K562 (cell line): ENCODE data around the gene SLC1A2. TPM values are rescaled to one million over a fixed set of nuclear protein-coding genes. Genes with fewer than 3 reads are reported as not detected.

ENCODE experiments used
- CBX1 ChIP-seq: sonication (generic); IDR thresholded peaks from 2 replicates; pipeline ENCODE4 v1.6.1; 2016; ENCODE audit warnings: antibody characterized with exemption, low read depth, mild to moderate bottlenecking
- CTBP1 ChIP-seq: fragments of 450-650 bp; IDR thresholded peaks from 2 replicates; pipeline ENCODE4 v1.6.1; 2016; ENCODE audit warnings: borderline replicate concordance
- DACH1 ChIP-seq: fragments of 450-650 bp; IDR thresholded peaks from 2 replicates; pipeline ENCODE4 v1.6.1; 2018; ENCODE audit not compliant: partially characterized antibody
- HDAC3 ChIP-seq: fragments of 450-650 bp; IDR thresholded peaks from 2 replicates; pipeline ENCODE4 v1.6.1; 2018; ENCODE audit warnings: borderline replicate concordance, mild to moderate bottlenecking, moderate library complexity; ENCODE audit not compliant: partially characterized antibody
- SRF ChIP-seq, 2 experiments: fragments of 250-450, 450-650 bp in 1 of 2; sonication (Bioruptor Pico) in 1 of 2; sonication (generic) in 1 of 2; formaldehyde crosslinking; IDR thresholded peaks; 2 replicates each; pipeline versions ENCODE4 v1.5.0 to v1.5.1; 2020 to 2022; ENCODE audit warnings: mild to moderate bottlenecking in 1 of 2, missing genetic modification reagents in 1 of 2
- ZNF766 ChIP-seq: fragments of 200-800 bp; sonication (Bioruptor generic); conservative IDR thresholded peaks from 2 replicates; pipeline ENCODE4 v1.6.1; 2016; ENCODE audit warnings: missing genetic modification characterization, missing compliant biosample characterization
- polyA plus RNA-seq, 8 experiments: library from polyadenylated mRNA; depleted of rRNA in 4 of 8; stranded (reverse) in 5 of 8; unstranded in 3 of 8; fragments of >200 nt; fragmentation: Nextera tagmentation in 2 of 8; fragmentation: Illumina TruSeq in 1 of 8; extraction: Ambion mirVana in 2 of 8; extraction: Trizol in 1 of 8; gene quantifications; 2 replicates each; pipeline versions ENCODE4 v1.2.1 to v1.2.3, GENCODE V29; 2011 to 2014; ENCODE audit warnings: inconsistent platforms in 1 of 8, missing spikeins in 1 of 8
- total RNA-seq, 7 experiments: library from RNA; depleted of rRNA in 6 of 7; stranded (reverse); fragments of >200 nt in 6 of 7; fragmentation: Illumina TruSeq in 2 of 7; extraction: Trizol in 2 of 7; gene quantifications; 2 replicates each; pipeline versions ENCODE4 v1.2.1 to v1.2.3, GENCODE V29; 2011 to 2021; ENCODE audit warnings: low replicate concordance in 1 of 7
- TF ChIP-seq, protein P1 (sequence below): fragments of 250-450 bp; sonication (Bioruptor Pico); IDR thresholded peaks from 2 replicates; pipeline ENCODE4 v1.5.0; 2020; ENCODE audit warnings: mild to moderate bottlenecking
- TF ChIP-seq, protein P2 (sequence below): fragments of 250-450 bp; sonication (Bioruptor Pico); IDR thresholded peaks from 2 replicates; pipeline ENCODE4 v1.9.0; 2021; ENCODE audit warnings: mild to moderate bottlenecking
- TF ChIP-seq, protein P3 (sequence below): fragments of 450-650 bp; formaldehyde crosslinking; IDR thresholded peaks from 2 replicates; pipeline ENCODE4 v1.4.0; 2020; ENCODE audit warnings: mild to moderate bottlenecking, moderate library complexity
- TF ChIP-seq, protein P4 (sequence below), 3 experiments: IDR thresholded peaks in 2 of 3; conservative IDR thresholded peaks in 1 of 3; 2 replicates each; pipeline ENCODE4 v1.5.1; 2011 to 2012; ENCODE audit warnings: low read length in 3 of 3, mild to moderate bottlenecking in 3 of 3, control low read depth in 2 of 3, improper control_type of control experiment in 1 of 3, inconsistent platforms in 1 of 3, low read depth in 1 of 3, mixed read lengths in 1 of 3, moderate library complexity in 1 of 3; ENCODE audit not compliant: insufficient read depth in 2 of 3
- TF ChIP-seq, protein P5 (sequence below), 2 experiments: fragments of 450-650 bp; formaldehyde crosslinking in 1 of 2; IDR thresholded peaks; 2 replicates each; pipeline versions ENCODE4 v1.4.0 to v1.6.1; 2014 to 2020; ENCODE audit warnings: mild to moderate bottlenecking in 2 of 2, borderline replicate concordance in 1 of 2, low read depth in 1 of 2

Gene SLC1A2
- total and polyA plus RNA-seq, 9 of the 15 experiments (the other 6 are each of a cell fraction or from before 2014, with no cell fraction given): 0.03 to 0.07 (median 0.04) TPM; not detected in 5

- TF ChIP-seq, protein P1, sequence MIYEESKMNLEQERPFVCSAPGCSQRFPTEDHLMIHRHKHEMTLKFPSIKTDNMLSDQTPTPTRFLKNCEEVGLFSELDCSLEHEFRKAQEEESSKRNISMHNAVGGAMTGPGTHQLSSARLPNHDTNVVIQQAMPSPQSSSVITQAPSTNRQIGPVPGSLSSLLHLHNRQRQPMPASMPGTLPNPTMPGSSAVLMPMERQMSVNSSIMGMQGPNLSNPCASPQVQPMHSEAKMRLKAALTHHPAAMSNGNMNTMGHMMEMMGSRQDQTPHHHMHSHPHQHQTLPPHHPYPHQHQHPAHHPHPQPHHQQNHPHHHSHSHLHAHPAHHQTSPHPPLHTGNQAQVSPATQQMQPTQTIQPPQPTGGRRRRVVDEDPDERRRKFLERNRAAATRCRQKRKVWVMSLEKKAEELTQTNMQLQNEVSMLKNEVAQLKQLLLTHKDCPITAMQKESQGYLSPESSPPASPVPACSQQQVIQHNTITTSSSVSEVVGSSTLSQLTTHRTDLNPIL: no peak
- no peak for TF ChIP-seq HDAC3
- TF ChIP-seq, protein P2, sequence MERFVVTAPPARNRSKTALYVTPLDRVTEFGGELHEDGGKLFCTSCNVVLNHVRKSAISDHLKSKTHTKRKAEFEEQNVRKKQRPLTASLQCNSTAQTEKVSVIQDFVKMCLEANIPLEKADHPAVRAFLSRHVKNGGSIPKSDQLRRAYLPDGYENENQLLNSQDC: no peak
- TF ChIP-seq, protein P3, sequence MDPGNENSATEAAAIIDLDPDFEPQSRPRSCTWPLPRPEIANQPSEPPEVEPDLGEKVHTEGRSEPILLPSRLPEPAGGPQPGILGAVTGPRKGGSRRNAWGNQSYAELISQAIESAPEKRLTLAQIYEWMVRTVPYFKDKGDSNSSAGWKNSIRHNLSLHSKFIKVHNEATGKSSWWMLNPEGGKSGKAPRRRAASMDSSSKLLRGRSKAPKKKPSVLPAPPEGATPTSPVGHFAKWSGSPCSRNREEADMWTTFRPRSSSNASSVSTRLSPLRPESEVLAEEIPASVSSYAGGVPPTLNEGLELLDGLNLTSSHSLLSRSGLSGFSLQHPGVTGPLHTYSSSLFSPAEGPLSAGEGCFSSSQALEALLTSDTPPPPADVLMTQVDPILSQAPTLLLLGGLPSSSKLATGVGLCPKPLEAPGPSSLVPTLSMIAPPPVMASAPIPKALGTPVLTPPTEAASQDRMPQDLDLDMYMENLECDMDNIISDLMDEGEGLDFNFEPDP (CRISPR knock-in tag): no peak
- TF ChIP-seq, protein P4, sequence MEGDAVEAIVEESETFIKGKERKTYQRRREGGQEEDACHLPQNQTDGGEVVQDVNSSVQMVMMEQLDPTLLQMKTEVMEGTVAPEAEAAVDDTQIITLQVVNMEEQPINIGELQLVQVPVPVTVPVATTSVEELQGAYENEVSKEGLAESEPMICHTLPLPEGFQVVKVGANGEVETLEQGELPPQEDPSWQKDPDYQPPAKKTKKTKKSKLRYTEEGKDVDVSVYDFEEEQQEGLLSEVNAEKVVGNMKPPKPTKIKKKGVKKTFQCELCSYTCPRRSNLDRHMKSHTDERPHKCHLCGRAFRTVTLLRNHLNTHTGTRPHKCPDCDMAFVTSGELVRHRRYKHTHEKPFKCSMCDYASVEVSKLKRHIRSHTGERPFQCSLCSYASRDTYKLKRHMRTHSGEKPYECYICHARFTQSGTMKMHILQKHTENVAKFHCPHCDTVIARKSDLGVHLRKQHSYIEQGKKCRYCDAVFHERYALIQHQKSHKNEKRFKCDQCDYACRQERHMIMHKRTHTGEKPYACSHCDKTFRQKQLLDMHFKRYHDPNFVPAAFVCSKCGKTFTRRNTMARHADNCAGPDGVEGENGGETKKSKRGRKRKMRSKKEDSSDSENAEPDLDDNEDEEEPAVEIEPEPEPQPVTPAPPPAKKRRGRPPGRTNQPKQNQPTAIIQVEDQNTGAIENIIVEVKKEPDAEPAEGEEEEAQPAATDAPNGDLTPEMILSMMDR (IDR thresholded peaks at IDR 0.05 in 2 of 3, conservative IDR thresholded peaks at IDR 0.05 in 1 of 3; ENCODE audit: insufficient read depth in 2 of 3, low read depth in 1 of 3, low read length in 3 of 3): peak; percentile 50 to 64 (median 62)
- no peak for TF ChIP-seq ZNF766 (CRISPR knock-in tag)
- no peak for TF ChIP-seq SRF (CRISPR knock-in tag; IDR thresholded peaks at IDR 0.05)
- TF ChIP-seq, protein P5, sequence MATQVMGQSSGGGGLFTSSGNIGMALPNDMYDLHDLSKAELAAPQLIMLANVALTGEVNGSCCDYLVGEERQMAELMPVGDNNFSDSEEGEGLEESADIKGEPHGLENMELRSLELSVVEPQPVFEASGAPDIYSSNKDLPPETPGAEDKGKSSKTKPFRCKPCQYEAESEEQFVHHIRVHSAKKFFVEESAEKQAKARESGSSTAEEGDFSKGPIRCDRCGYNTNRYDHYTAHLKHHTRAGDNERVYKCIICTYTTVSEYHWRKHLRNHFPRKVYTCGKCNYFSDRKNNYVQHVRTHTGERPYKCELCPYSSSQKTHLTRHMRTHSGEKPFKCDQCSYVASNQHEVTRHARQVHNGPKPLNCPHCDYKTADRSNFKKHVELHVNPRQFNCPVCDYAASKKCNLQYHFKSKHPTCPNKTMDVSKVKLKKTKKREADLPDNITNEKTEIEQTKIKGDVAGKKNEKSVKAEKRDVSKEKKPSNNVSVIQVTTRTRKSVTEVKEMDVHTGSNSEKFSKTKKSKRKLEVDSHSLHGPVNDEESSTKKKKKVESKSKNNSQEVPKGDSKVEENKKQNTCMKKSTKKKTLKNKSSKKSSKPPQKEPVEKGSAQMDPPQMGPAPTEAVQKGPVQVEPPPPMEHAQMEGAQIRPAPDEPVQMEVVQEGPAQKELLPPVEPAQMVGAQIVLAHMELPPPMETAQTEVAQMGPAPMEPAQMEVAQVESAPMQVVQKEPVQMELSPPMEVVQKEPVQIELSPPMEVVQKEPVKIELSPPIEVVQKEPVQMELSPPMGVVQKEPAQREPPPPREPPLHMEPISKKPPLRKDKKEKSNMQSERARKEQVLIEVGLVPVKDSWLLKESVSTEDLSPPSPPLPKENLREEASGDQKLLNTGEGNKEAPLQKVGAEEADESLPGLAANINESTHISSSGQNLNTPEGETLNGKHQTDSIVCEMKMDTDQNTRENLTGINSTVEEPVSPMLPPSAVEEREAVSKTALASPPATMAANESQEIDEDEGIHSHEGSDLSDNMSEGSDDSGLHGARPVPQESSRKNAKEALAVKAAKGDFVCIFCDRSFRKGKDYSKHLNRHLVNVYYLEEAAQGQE (IDR thresholded peaks at IDR 0.05; ENCODE audit: borderline replicate concordance): peak; percentile 19; the same call in 1 of the 2 replicates
- TF ChIP-seq, protein P5 (CRISPR knock-in tag; IDR thresholded peaks at IDR 0.05; ENCODE audit: low read depth): no peak
- TF ChIP-seq CTBP1: no peak
- no peak for TF ChIP-seq DACH1
- TF ChIP-seq CBX1: no peak
These were observed 113.5 kb downstream of the SLC1A2 start (continued) for GRCh38 chr11:35305670-35306382.
